OCI-LY3 (cell line): ENCODE data around the gene REL.

ENCODE experiments used
- EZH2phosphoT487 ChIP-seq: fragments of 200-600 bp; shearing (Covaris generic); IDR thresholded peaks from 2 replicates; pipeline ENCODE4 v1.6.1; 2018; ENCODE audit warnings: antibody characterized with exemption, mixed run types, low read depth
- TF ChIP-seq, protein P1 (sequence below): fragments of 200-600, 300-600 bp; sonication (generic); IDR thresholded peaks from 2 replicates; pipeline ENCODE4 v1.5.1; 2014; ENCODE audit warnings: antibody characterized with exemption, low read length, low read depth

DNA sequence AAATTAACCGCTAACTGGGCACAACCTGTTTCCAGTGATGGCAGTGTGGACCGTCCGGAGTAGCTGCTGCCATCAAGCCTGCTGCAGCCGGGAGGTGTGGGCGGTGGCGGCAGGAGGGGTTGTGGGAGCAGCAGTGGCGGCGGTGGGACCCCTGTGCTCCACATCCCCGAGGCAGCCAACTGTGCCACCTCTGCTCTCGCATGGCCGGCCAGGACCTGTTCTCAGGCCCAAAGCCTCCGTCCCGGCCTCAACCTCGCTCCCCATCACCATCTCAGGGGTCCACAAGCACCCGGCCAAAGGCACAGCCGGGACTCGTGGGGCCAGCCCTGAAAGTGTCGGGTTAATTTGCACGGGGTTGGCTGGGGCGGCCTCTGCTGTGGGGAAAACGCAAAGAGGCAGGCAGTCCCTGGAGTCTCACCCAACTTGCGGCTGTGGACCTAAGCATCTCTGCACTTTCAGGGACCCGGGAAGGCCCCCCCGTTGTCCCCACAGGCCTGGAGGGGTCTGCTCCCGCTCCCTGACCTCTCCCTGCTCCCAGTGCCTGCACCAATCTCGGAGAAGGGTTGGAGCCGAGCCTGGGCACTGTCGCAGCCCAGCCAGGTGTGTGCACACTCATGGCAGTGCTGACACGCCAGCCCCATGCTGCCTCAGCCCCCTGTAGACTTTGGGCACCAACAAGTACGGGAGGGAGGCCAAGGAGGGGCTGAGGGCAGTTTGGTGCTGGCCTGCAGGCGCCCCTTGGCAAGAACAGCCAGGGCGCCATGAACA, 91.7 kb downstream of the REL start:
- TF ChIP-seq, protein P1, sequence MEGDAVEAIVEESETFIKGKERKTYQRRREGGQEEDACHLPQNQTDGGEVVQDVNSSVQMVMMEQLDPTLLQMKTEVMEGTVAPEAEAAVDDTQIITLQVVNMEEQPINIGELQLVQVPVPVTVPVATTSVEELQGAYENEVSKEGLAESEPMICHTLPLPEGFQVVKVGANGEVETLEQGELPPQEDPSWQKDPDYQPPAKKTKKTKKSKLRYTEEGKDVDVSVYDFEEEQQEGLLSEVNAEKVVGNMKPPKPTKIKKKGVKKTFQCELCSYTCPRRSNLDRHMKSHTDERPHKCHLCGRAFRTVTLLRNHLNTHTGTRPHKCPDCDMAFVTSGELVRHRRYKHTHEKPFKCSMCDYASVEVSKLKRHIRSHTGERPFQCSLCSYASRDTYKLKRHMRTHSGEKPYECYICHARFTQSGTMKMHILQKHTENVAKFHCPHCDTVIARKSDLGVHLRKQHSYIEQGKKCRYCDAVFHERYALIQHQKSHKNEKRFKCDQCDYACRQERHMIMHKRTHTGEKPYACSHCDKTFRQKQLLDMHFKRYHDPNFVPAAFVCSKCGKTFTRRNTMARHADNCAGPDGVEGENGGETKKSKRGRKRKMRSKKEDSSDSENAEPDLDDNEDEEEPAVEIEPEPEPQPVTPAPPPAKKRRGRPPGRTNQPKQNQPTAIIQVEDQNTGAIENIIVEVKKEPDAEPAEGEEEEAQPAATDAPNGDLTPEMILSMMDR = no peak
- no peak for TF ChIP-seq EZH2phosphoT487
